RKO (cell line): ENCODE data around the gene ARRB1.
"Not testable (repeated sequence)": the region's sequence is repeated elsewhere in the genome, so short reads cannot be mapped to it uniquely, and the experiment has no call there.

Source experiments
- DNase-seq: peaks from one replicate; pipeline ENCODE4 v3.0.0-alpha.2; 2016; ENCODE audit warnings: low spot score

Gene ARRB1

GRCh38 chr11:75344186-75344585 lies 7.3 kb downstream of the ARRB1 start:
- DNase-seq, result no peak

GRCh38 chr11:75342966-75343870 lies 8.2 kb downstream of the ARRB1 start:
- DNase-seq, result peak; percentile 49

- DNase-seq, result no peak
Measured at GRCh38 chr11:75342231-75342918, 9.1 kb downstream of the ARRB1 start.

- DNase-seq, result no peak
Measured at GRCh38 chr11:75341612-75342011, 9.8 kb downstream of the ARRB1 start.

GRCh38 chr11:75339685-75340409 lies 11.6 kb downstream of the ARRB1 start:
- DNase-seq, result no peak

GRCh38 chr11:75338516-75339208 lies 12.8 kb downstream of the ARRB1 start:
- DNase-seq, result no peak

GRCh38 chr11:75337195-75337654 lies 14.2 kb downstream of the ARRB1 start:
- DNase-seq, result no peak

GRCh38 chr11:75334976-75335375 lies 16.5 kb downstream of the ARRB1 start:
- DNase-seq, result no peak

GRCh38 chr11:75334402-75334891 lies 17.0 kb downstream of the ARRB1 start:
- no peak for DNase-seq

- DNase-seq, result no peak
Measured at GRCh38 chr11:75333807-75334140, 17.7 kb downstream of the ARRB1 start.

GRCh38 chr11:75333022-75333806 lies 18.2 kb downstream of the ARRB1 start:
- DNase-seq, result no peak

GRCh38 chr11:75331761-75332160 lies 19.7 kb downstream of the ARRB1 start:
- DNase-seq, result not testable (repeated sequence)

GRCh38 chr11:75331304-75331703 lies 20.2 kb downstream of the ARRB1 start:
- DNase-seq, result not testable (repeated sequence)

- DNase-seq, result not testable (repeated sequence)
Measured at GRCh38 chr11:75330886-75331285, 20.6 kb downstream of the ARRB1 start.

- no peak for DNase-seq
Measured at GRCh38 chr11:75330291-75330690, 21.2 kb downstream of the ARRB1 start.

GRCh38 chr11:75328426-75329277 lies 22.8 kb downstream of the ARRB1 start:
- DNase-seq, result peak; percentile 25

- DNase-seq, result no peak
Measured at GRCh38 chr11:75326439-75326810, 25.0 kb downstream of the ARRB1 start.

- peak; percentile 92 for DNase-seq
Measured at GRCh38 chr11:75325713-75326438, 25.6 kb downstream of the ARRB1 start.

- no peak for DNase-seq
Measured at GRCh38 chr11:75324740-75325139, 26.7 kb downstream of the ARRB1 start.
